H9 (cell line): ENCODE results near the gene TBC1D1. TPM values are rescaled to one million over a fixed set of nuclear protein-coding genes. Genes with fewer than 3 reads are reported as not detected.

Experiments used
- DNase-seq: peaks from one replicate; pipeline ENCODE4 v3.0.0-alpha.2; 2017
- H2AFZ ChIP-seq: one replicate; pipeline ENCODE4 v1.6.1; 2013; ENCODE audit warnings: mild to moderate bottlenecking, low read length, control low read depth, moderate library complexity
- H2AK5ac ChIP-seq: 2 replicates; pipeline ENCODE4 v1.6.1; 2013; ENCODE audit warnings: low read length, control low read depth, mixed read lengths; ENCODE audit not compliant: insufficient read length
- H2BK120ac ChIP-seq: one replicate; pipeline ENCODE4 v1.6.1; 2013; ENCODE audit warnings: low read depth, mild to moderate bottlenecking, low read length, control low read depth, inconsistent platforms; ENCODE audit not compliant: poor library complexity, severe bottlenecking
- H2BK12ac ChIP-seq: 2 replicates; pipeline ENCODE4 v1.6.1; 2013; ENCODE audit warnings: low read length, control low read depth, mixed read lengths, low read depth; ENCODE audit not compliant: insufficient read length
- H2BK15ac ChIP-seq: 2 replicates; pipeline ENCODE4 v1.6.1; 2013; ENCODE audit warnings: low read depth, low read length, control low read depth
- H2BK20ac ChIP-seq: one replicate; pipeline ENCODE4 v1.6.1; 2013; ENCODE audit warnings: low read depth, mild to moderate bottlenecking, low read length, control low read depth, inconsistent platforms; ENCODE audit not compliant: poor library complexity, severe bottlenecking
- H2BK5ac ChIP-seq: 2 replicates; pipeline ENCODE4 v1.6.1; 2013; ENCODE audit warnings: low read length, control low read depth, mixed read lengths; ENCODE audit not compliant: insufficient read length
- H3K14ac ChIP-seq: 2 replicates; pipeline ENCODE4 v1.6.1; 2013; ENCODE audit warnings: low read length, control low read depth; ENCODE audit not compliant: insufficient read depth
- H3K18ac ChIP-seq: 2 replicates; pipeline ENCODE4 v1.6.1; 2013; ENCODE audit warnings: low read depth, mild to moderate bottlenecking, mixed read lengths, low read length, control low read depth; ENCODE audit not compliant: insufficient read length
- H3K23ac ChIP-seq: 2 replicates; pipeline ENCODE4 v1.6.1; 2013; ENCODE audit warnings: low read length, control low read depth, mixed read lengths, low read depth; ENCODE audit not compliant: insufficient read length
- H3K23me2 ChIP-seq: 2 replicates; pipeline ENCODE4 v1.6.1; 2013; ENCODE audit warnings: low read depth, mild to moderate bottlenecking, mixed read lengths, low read length, control low read depth; ENCODE audit not compliant: insufficient read length, poor library complexity, severe bottlenecking
- H3K27ac ChIP-seq: 2 replicates; pipeline ENCODE4 v1.5.1; 2013; ENCODE audit warnings: low read length, control low read depth, mixed read lengths, low read depth; ENCODE audit not compliant: insufficient read length
- H3K27me3 ChIP-seq: 2 replicates; pipeline ENCODE4 v1.6.1; 2013; ENCODE audit warnings: low read length, control low read depth, inconsistent platforms; ENCODE audit not compliant: insufficient read depth
- H3K4ac ChIP-seq: 2 replicates; pipeline ENCODE4 v1.6.1; 2013; ENCODE audit warnings: low read depth, mild to moderate bottlenecking, control low read depth, inconsistent platforms, low read length, moderate library complexity
- H3K4me1 ChIP-seq: 2 replicates; pipeline ENCODE4 v1.6.1; 2013; ENCODE audit warnings: low read length, control low read depth, inconsistent platforms; ENCODE audit not compliant: insufficient read depth
- H3K4me2 ChIP-seq: 2 replicates; pipeline ENCODE4 v1.6.1; 2013; ENCODE audit warnings: low read length, control low read depth, mixed read lengths; ENCODE audit not compliant: insufficient read length, insufficient read depth
- H3K56ac ChIP-seq: 2 replicates; pipeline ENCODE4 v1.6.1; 2013; ENCODE audit warnings: low read depth, mild to moderate bottlenecking, mixed read lengths, low read length, control low read depth; ENCODE audit not compliant: insufficient read length
- H3K79me1 ChIP-seq: 2 replicates; pipeline ENCODE4 v1.6.1; 2013; ENCODE audit warnings: low read depth, mild to moderate bottlenecking, moderate library complexity, low read length, control low read depth, inconsistent platforms; ENCODE audit not compliant: insufficient read depth, poor library complexity, severe bottlenecking
- H3K79me2 ChIP-seq: 2 replicates; pipeline ENCODE4 v1.6.1; 2013; ENCODE audit warnings: low read length, control low read depth, inconsistent platforms; ENCODE audit not compliant: insufficient read depth
- H3K9ac ChIP-seq: 2 replicates; pipeline ENCODE4 v1.6.1; 2013; ENCODE audit warnings: low read length, control low read depth, mixed read lengths; ENCODE audit not compliant: insufficient read length; ENCODE audit errors: extremely low read depth
- H3K9me3 ChIP-seq: one replicate; pipeline ENCODE4 v1.6.1; 2013; ENCODE audit warnings: low read depth, low read length, inconsistent platforms; ENCODE audit not compliant: control insufficient read depth
- H3T11ph ChIP-seq: one replicate; pipeline ENCODE4 v1.6.1; 2013; ENCODE audit warnings: mild to moderate bottlenecking, low read length, control low read depth, inconsistent platforms
- H4K20me1 ChIP-seq: one replicate; pipeline ENCODE4 v1.6.1; 2013; ENCODE audit not compliant: control insufficient read depth, insufficient read length, insufficient read depth
- H4K5ac ChIP-seq: 2 replicates; pipeline ENCODE4 v1.6.1; 2013; ENCODE audit warnings: low read depth, mild to moderate bottlenecking, mixed read lengths, low read length, control low read depth; ENCODE audit not compliant: insufficient read length
- H4K8ac ChIP-seq: replicated peaks from 2 replicates; pipeline ENCODE4 v1.6.1; 2013; ENCODE audit warnings: low read length, control low read depth, mixed read lengths, low read depth; ENCODE audit not compliant: insufficient read length
- H4K91ac ChIP-seq: 2 replicates; pipeline ENCODE4 v1.6.1; 2013; ENCODE audit warnings: low read depth, mild to moderate bottlenecking, moderate library complexity, mixed read lengths, low read length, control low read depth; ENCODE audit not compliant: insufficient read length
- H3K27ac Mint-ChIP-seq, 3 experiments: 2 replicates in 2 of 3; 3 replicates in 1 of 3; pipeline ENCODE4 v1.8.0; 2020 to 2021; ENCODE audit warnings: mixed read lengths in 3 of 3, mild to moderate bottlenecking in 1 of 3, moderate library complexity in 1 of 3
- H3K27me3 Mint-ChIP-seq: 2 replicates; pipeline ENCODE4 v1.8.0; 2021; ENCODE audit warnings: low read depth, mild to moderate bottlenecking, moderate library complexity, mixed read lengths
- H3K36me3 Mint-ChIP-seq, 3 experiments: 2 replicates in 2 of 3; 3 replicates in 1 of 3; pipeline ENCODE4 v1.8.0; 2020 to 2021; ENCODE audit warnings: low read depth in 3 of 3, mixed read lengths in 3 of 3; ENCODE audit not compliant: insufficient read depth in 1 of 3
- H3K4me1 Mint-ChIP-seq, 2 experiments: 2 replicates each; pipeline ENCODE4 v1.8.0; 2020; ENCODE audit warnings: mixed read lengths in 2 of 2
- H3K4me3 Mint-ChIP-seq, 2 experiments: 2 replicates in 1 of 2; 3 replicates in 1 of 2; pipeline ENCODE4 v1.8.0; 2020 to 2021; ENCODE audit warnings: mild to moderate bottlenecking in 2 of 2, mixed read lengths in 2 of 2, moderate library complexity in 1 of 2
- H3K9me3 Mint-ChIP-seq, 2 experiments: 2 replicates in 1 of 2; 3 replicates in 1 of 2; pipeline ENCODE4 v1.8.0; 2020; ENCODE audit warnings: mild to moderate bottlenecking in 2 of 2, mixed read lengths in 2 of 2, moderate library complexity in 1 of 2
- CTCF ChIP-seq: fragments of 200-600 bp; sonication (generic); conservative IDR thresholded peaks from 3 replicates; pipeline ENCODE4 v1.8.0; 2021; ENCODE audit warnings: antibody characterized with exemption, mild to moderate bottlenecking
- WGBS: extraction: QIAGEN DNeasy Blood & Tissue Kit; methylation state at CpG from one replicate; pipeline ENCODE4 v1.1.7; 2013; ENCODE audit warnings: missing lambda C conversion rate, low lambda C conversion rate, mixed read lengths; ENCODE audit not compliant: insufficient read length; ENCODE audit errors: extremely low coverage; 5-methylcytosine and 5-hydroxymethylcytosine counted together
- total RNA-seq: library from RNA; stranded (reverse); gene quantifications from 2 replicates; pipeline ENCODE4 v1.2.1, GENCODE V29; 2021

The TBC1D1 gene
- total RNA-seq, 1 experiment from 2014 or later: 109 TPM

- Histone ChIP-seq H3K79me1 (no peaks in the 10 kb centered on the region), H3K27me3 (no peaks in the 10 kb centered on the region), H3K14ac (no peak overlapping the region), H3K18ac (no peak overlapping the region), H3K9me3 (no peaks in the 10 kb centered on the region), H2AFZ (no peak overlapping the region), H2BK20ac (no peak overlapping the region), H3K56ac (no peak overlapping the region), H2BK5ac (no peak overlapping the region), H2BK15ac (no peak overlapping the region), H3K4ac (no peak overlapping the region), H2AK5ac (no peak overlapping the region), H3K9ac (no peak overlapping the region), H3K4me1 (no peaks in the 10 kb centered on the region), H3K79me2 (no peaks in the 10 kb centered on the region; the same call in 1 of the 2 replicates), H2BK12ac (no peak overlapping the region), H3K23ac (no peak overlapping the region), H4K20me1 (no peaks in the 10 kb centered on the region), H4K8ac (no peak overlapping the region), H4K5ac (no peak overlapping the region), H3K23me2 (no peaks in the 10 kb centered on the region), H2BK120ac (no peak overlapping the region), H3K27ac (no peak overlapping the region), H3T11ph (no peak overlapping the region), H3K4me2 (no peak overlapping the region), H4K91ac (no peak overlapping the region)
- TF ChIP-seq CTCF: no peak
- H3K27ac Mint-ChIP-seq: no peak overlapping the region
- no CpG with 5 or more reads among the region's 5 CpGs for WGBS
- no peaks in the 10 kb centered on the region; a peak in 1 of 5 replicates for H3K9me3 Mint-ChIP-seq
- peaks cover 0 to 13% (median 0%) of the 10 kb centered on the region in 3 experiments; a peak in 3 of 7 replicates for H3K36me3 Mint-ChIP-seq
- no peak for DNase-seq
- no peak overlapping the region for H3K4me3 Mint-ChIP-seq
- peaks cover 23 to 25% of the 10 kb centered on the region in 2 experiments for H3K4me1 Mint-ChIP-seq
- H3K27me3 Mint-ChIP-seq: no peaks in the 10 kb centered on the region
Measured at GRCh38 chr4:38065176-38065575, 174.3 kb downstream of the TBC1D1 start.
